Naive thymus-derived CD8-positive, alpha-beta T cell (primary cell): ENCODE results near the gene RNASE8. TPM values are rescaled to one million over a fixed set of nuclear protein-coding genes. Genes with fewer than 3 reads are reported as not detected.

ENCODE experiments used
- ATAC-seq, 2 donors: fragments of 150-1000 bp; cut with Tn5 transposase in 1 of 2; sonication (Bioruptor Pico), chemical (Tn5 transposase) in 1 of 2; 1 replicate in 1 of 2; 2 replicates in 1 of 2; pipeline ENCODE4 v1.10.0; 2021; ENCODE audit warnings: mild to moderate bottlenecking in 2 of 2, moderate library complexity in 2 of 2
- POLR2A ChIA-PET: fragments of 350-600 bp; sonication (Branson Sonifier 250); formaldehyde crosslinking; loops from one replicate; lab custom pipeline; 2021; ENCODE audit warnings: antibody characterized with exemption; lab: Charles Lee
- DNase-seq, 10 donors: peaks; one replicate each; pipeline versions ENCODE4 v3.0.0 to v3.0.0-alpha.2; 2020 to 2022
- H3K27ac Mint-ChIP-seq, 10 donors: one replicate each; pipeline ENCODE4 v1.8.0; 2020 to 2022; ENCODE audit warnings: mild to moderate bottlenecking in 10 of 10, mixed read lengths in 10 of 10, moderate library complexity in 4 of 10, inconsistent platforms in 1 of 10
- H3K27me3 Mint-ChIP-seq, 5 donors: one replicate each; pipeline ENCODE4 v1.8.0; 2021 to 2022; ENCODE audit warnings: mixed read lengths in 5 of 5
- H3K36me3 Mint-ChIP-seq, 3 donors: one replicate each; pipeline ENCODE4 v1.8.0; 2020 to 2022; ENCODE audit warnings: mixed read lengths in 3 of 3, mild to moderate bottlenecking in 2 of 3, inconsistent platforms in 1 of 3
- H3K4me1 Mint-ChIP-seq, 4 donors: one replicate each; pipeline ENCODE4 v1.8.0; 2021 to 2022; ENCODE audit warnings: mixed read lengths in 4 of 4
- H3K4me3 Mint-ChIP-seq, 10 donors: one replicate each; pipeline ENCODE4 v1.8.0; 2020 to 2022; ENCODE audit warnings: mild to moderate bottlenecking in 10 of 10, mixed read lengths in 10 of 10, moderate library complexity in 6 of 10, inconsistent platforms in 1 of 10
- H3K9me3 Mint-ChIP-seq, 9 donors: one replicate each; pipeline ENCODE4 v1.8.0; 2020 to 2022; ENCODE audit warnings: mixed read lengths in 9 of 9, mild to moderate bottlenecking in 3 of 9, inconsistent platforms in 1 of 9, moderate library complexity in 1 of 9
- microRNA-seq: library from miRNA; unstranded; fragments of <30 nt; microRNA quantifications from one replicate; pipeline ENCODE4 v1.2.0, GENCODE V29; 2022; ENCODE audit warnings: borderline microRNAs expressed
- polyA plus RNA-seq, 3 donors: library from polyadenylated mRNA; unstranded; fragments of 300-500 nt; fragmentation: Illumina TruSeq; gene quantifications; one replicate each; pipeline ENCODE4 v1.2.3, GENCODE V29; 2021
- total RNA-seq, 8 experiments: library from RNA in 2 of 8; stranded (reverse) in 2 of 8; gene quantifications; one replicate each; pipeline ENCODE4 v1.2.3 and lab custom pipeline; 2021 to 2026

The RNASE8 gene
- total and polyA plus RNA-seq, 5 experiments from 2014 or later = not detected

DNA sequence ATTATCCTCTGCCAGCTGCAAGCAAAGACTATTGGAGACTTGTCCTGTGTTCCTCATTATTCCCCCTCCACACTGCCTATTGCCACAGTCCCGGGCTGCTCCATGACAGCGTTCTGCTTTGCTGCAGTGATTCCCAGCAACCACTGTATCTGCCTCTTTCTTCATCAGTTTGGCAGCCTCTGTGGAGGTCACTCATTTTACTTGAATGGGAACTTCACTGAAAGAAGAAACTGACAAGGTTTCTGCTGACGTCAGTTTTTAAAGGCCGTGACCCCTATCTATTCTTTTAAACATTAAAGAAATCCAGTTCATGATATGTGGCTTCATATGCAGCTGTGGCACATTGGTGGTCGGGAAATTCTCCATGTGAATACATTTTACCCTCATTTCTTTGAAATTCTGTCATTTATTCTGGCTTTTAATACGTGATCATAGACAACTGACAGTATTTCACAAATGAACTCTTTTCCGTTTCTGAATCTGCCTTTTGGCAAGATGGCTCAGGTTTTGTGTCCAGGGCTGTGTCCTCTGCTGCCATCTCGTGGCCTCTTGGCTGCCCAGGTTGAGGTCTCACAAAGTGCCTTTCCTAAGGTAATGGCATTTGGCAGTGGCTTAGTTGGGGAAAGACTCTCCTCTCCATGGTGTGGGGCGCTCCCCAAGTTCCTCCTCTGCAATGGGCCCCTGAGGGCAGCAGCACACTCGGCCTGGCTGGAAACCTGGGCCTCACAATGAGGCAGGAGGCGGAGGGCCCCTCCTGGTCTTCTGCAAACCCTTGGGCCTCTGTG is 49.1 kb downstream of the RNASE8 start:
- peak overlapping the region in 8 of 10 donors; percentile 16 to 80 (median 44) for H3K27ac Mint-ChIP-seq
- POLR2A ChIA-PET = no interaction called here
- DNase-seq = peak; percentile 64 to 83 (median 74)
- no peaks in the 10 kb centered on the region for H3K9me3 Mint-ChIP-seq
- no peaks in the 10 kb centered on the region for H3K36me3 Mint-ChIP-seq
- peak overlapping the region in 8 of 10 donors; percentile 12 to 71 (median 36) for H3K4me3 Mint-ChIP-seq
- H3K27me3 Mint-ChIP-seq = no peaks in the 10 kb centered on the region
- H3K4me1 Mint-ChIP-seq = peaks cover 10 to 25% (median 19%) of the 10 kb centered on the region in 4 donors
- no peak for ATAC-seq

DNA sequence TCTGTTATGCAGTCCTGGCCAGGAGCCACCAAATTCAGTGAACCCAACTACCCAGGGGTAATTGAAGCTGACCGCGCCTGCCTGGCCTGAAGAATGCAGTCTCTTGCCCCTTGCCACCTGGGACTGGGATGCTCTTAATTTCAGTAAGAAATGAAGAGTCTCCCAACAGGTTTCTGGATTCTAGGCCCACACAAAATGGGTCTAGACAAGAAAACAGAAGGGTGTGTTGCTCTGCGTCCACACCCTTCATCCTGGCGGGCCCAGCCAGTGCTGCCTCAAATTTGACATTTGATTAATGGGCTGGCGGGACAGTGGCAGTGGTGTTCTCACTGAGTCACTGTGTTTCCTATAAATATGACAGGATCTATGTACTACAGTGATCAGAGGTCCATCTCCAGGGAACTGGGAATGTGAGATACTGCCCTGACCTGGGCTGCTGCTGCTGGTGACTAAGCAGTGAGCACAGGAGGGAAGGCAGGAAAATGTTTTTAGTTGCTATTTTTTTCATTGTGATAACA is 49.7 kb downstream of the RNASE8 start:
- ATAC-seq = no peak
- H3K4me1 Mint-ChIP-seq = peaks cover 10 to 24% (median 17%) of the 10 kb centered on the region in 4 donors
- no peaks in the 10 kb centered on the region for H3K9me3 Mint-ChIP-seq
- H3K4me3 Mint-ChIP-seq = no peak overlapping the region
- no peak for DNase-seq
- no peaks in the 10 kb centered on the region for H3K36me3 Mint-ChIP-seq
- H3K27me3 Mint-ChIP-seq = no peaks in the 10 kb centered on the region
- H3K27ac Mint-ChIP-seq = peak overlapping the region in 2 of 10 donors; percentile 16 to 49
- POLR2A ChIA-PET = no interaction called here

Small RNA genes lying within 50 kb of the gene (microRNA-seq; reads per million reads assigned to microRNA genes)
- gene MIR6717 = not detected

Other genes with a start within 250 kb of the RNASE8 start
- not detected for gene RNASE3, start 166.4 kb upstream of the RNASE8 start, total RNA-seq
- not detected for gene RNASE3, start 166.4 kb upstream of the RNASE8 start, polyA plus RNA-seq
- gene RNASE2, start 102.3 kb upstream of the RNASE8 start, total RNA-seq = not detected
- gene RNASE2, start 102.3 kb upstream of the RNASE8 start, polyA plus RNA-seq = not detected
- 100 to 1,000 TPM; 120 to 127 TPM for gene METTL17, start 67.8 kb upstream of the RNASE8 start, total RNA-seq
- gene METTL17, start 67.8 kb upstream of the RNASE8 start, polyA plus RNA-seq = 10 to 100 TPM; 29.8 to 50.8 (median 38.2) TPM
- under 1 TPM; 0.80 to 0.91 TPM for gene SLC39A2, start 58.5 kb upstream of the RNASE8 start, total RNA-seq
- gene SLC39A2, start 58.5 kb upstream of the RNASE8 start, polyA plus RNA-seq = not detected
- gene NDRG2, start 32.8 kb upstream of the RNASE8 start, total RNA-seq = 10 to 100 TPM; 30.8 to 35.4 TPM
- gene NDRG2, start 32.8 kb upstream of the RNASE8 start, polyA plus RNA-seq = 10 to 100 TPM; 24.6 to 32.7 (median 28.3) TPM
- gene TPPP2, start 27.6 kb upstream of the RNASE8 start, total RNA-seq = not detected
- gene TPPP2, start 27.6 kb upstream of the RNASE8 start, polyA plus RNA-seq = not detected
- gene RNASE13, start 23.0 kb upstream of the RNASE8 start, total RNA-seq = not detected
- gene RNASE13, start 23.0 kb upstream of the RNASE8 start, polyA plus RNA-seq = not detected
- gene RNASE7, start 15.5 kb upstream of the RNASE8 start, total RNA-seq = not detected
- not detected for gene RNASE7, start 15.5 kb upstream of the RNASE8 start, polyA plus RNA-seq
- gene ARHGEF40, start 12.5 kb downstream of the RNASE8 start, total RNA-seq = under 1 TPM; 0.08 to 0.36 TPM
- gene ARHGEF40, start 12.5 kb downstream of the RNASE8 start, polyA plus RNA-seq = under 1 TPM; 0.03 to 0.45 (median 0.06) TPM
- 1 to 10 TPM; 6.9 to 7.7 TPM for gene ZNF219, start 40.8 kb downstream of the RNASE8 start, total RNA-seq
- gene ZNF219, start 40.8 kb downstream of the RNASE8 start, polyA plus RNA-seq = 1 to 10 TPM; 1.7 to 3.6 (median 1.8) TPM
- gene TMEM253, start 43.2 kb downstream of the RNASE8 start, total RNA-seq = not detected
- not detected for gene TMEM253, start 43.2 kb downstream of the RNASE8 start, polyA plus RNA-seq
- gene OR5AU1, start 98.2 kb downstream of the RNASE8 start, total RNA-seq = not detected
- not detected for gene OR5AU1, start 98.2 kb downstream of the RNASE8 start, polyA plus RNA-seq
- 100 to 1,000 TPM; 569 to 584 TPM for gene HNRNPC, start 211.6 kb downstream of the RNASE8 start, total RNA-seq
- gene HNRNPC, start 211.6 kb downstream of the RNASE8 start, polyA plus RNA-seq = 100 to 1,000 TPM; 795 to 893 (median 875) TPM
- gene RPGRIP1, start 222.3 kb downstream of the RNASE8 start, total RNA-seq = not detected
- under 1 TPM in 1 of 3 donors, not detected in 2; 0.09 TPM for gene RPGRIP1, start 222.3 kb downstream of the RNASE8 start, polyA plus RNA-seq